Umbilical cord (tissue), 2 donors: ENCODE data around the gene FARSA. TPM values are rescaled to one million over a fixed set of nuclear protein-coding genes. Genes with fewer than 3 reads are reported as not detected.
A peak's percentile ranks its signal among the peaks of the same experiment; 100 is the strongest.
"Not testable (repeated sequence)": the region's sequence is repeated elsewhere in the genome, so short reads cannot be mapped to it uniquely, and the experiment has no call there.

Experiments
- DNase-seq: peaks from one replicate; pipeline ENCODE4 v3.0.0-alpha.2; 2015; ENCODE audit warnings: low spot score
- total RNA-seq: library from RNA; depleted of rRNA; stranded (reverse); fragments of >200 nt; gene quantifications from one replicate; pipeline ENCODE4 v1.2.3, GENCODE V29; 2014; ENCODE audit warnings: low replicate concordance; ENCODE audit not compliant: insufficient read depth

The FARSA gene
- total RNA-seq = 40.0 TPM

DNA sequence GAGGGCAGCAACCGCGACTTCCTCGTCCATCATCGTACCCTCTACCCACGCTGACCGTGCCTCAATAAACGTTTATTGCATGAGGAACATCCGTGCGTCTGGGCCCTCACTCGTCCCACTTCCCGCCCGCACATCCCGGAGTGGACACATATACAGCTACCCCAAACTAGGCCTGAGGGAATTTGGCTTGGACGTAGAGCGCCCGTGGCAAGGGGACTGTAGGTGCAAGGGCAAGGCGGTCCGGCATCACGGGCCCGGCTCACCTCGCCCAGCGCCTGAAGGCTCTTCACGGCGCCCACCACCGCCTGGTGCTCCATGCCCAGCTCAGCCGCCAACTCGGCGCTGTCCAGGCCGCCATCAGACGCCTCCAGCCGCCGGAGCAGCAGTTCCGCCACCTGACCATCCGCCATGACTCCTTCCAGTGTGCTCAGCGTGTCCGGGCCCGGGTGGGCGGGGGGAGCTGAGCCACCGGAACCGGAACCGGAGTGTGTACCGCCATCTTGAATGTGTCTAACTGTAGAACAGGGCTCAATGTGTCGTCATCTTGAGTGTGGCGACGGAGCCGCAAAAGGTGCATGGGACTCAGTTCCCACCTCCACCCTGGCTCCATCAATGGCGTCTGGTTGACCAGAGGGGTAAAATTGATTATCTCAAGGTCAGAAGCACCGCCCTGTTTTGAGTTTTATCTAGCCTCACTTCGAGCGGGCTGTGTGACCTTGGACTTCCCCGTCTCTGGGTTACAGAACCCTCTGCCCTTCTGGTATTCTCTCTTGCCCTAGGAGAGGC lies at the start of gene FARSA:
Gene FARSA (minus strand): TSS at position 425 of the 786 bp plus-strand sequence. CDS start 15 bp downstream, at position 410.
- DNase-seq = peak; percentile 96

DNA sequence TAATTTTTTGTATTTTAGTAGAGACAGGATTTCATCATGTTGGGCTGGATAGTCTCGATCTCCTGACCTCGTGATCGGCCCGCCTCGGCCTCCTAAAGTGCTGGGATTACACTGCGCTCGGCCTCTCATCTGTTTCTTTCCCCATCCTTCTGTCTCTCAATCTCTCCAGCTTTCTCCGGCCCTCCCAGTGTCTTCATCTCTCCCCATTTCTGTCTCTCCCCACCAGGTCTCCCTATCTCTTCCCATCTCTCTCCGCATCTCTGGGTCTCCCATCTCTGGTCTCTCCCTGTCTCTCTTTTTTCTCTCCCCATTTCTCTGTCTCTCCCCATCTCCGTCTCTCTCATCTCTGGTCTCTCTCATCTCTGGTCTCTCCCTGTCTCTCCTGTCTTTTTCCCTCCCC lies 49.6 kb upstream of the FARSA start:
- no peak for DNase-seq

DNA sequence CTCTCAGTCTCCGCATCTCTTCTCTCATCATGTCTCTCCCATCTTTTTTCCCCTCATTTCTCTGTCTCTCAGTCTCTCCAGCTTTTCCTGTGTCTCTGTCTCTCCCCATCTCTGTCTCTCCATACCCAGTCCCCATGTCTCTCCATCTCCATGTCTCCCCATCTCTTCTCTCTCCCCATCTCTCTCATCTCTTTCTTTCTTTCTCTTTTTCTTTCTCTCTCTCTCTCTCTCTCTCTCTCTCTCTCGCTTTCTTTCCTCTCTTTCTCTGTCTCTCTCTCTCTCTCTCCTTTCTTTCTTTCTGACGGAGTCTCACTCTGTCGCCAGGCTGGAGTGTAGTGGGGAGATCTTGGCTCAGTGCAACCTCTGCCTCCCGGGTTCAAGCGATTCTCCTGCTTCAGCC lies 49.1 kb upstream of the FARSA start:
- no peak for DNase-seq

DNA sequence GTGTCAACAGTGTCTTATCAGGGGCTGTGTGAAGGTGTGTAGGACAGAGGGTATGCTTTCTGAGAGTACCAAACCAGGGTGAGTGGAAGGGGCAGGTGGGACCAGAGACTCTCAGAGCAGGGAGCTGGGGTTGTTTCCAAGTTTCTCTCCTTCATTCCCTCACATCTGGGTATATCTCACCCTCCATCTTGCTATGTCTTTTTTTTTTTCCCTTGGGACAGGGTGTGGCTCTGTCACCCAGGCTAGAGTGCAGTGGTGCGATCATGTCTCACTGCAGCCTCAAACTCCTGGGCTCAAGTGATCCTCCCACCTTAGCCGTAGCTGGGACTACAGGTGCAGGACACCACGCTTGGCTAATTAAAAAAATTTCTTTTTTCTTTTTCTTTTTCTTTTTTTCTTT lies 46.5 kb upstream of the FARSA start:
- no peak for DNase-seq

DNA sequence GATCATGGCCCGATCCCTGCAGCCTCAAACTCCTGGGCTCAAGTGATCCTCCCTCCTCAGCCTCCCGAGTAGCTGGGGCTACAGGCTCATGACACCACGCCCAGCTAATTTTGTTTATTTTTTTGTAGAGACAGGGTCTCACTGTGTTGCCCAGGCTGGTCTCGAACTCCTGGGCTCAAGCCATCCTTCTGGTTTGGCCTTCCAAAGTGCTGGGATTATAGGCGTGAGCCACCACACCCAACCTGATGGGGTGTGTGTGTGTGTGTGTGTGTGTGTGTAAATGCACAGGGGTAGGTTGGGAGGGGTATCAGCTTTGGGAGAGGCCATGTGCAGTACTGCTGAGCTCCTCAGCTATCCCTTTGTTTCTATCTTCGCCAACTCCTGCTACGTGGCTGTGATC lies 42.6 kb upstream of the FARSA start:
- DNase-seq = not testable (repeated sequence)

DNA sequence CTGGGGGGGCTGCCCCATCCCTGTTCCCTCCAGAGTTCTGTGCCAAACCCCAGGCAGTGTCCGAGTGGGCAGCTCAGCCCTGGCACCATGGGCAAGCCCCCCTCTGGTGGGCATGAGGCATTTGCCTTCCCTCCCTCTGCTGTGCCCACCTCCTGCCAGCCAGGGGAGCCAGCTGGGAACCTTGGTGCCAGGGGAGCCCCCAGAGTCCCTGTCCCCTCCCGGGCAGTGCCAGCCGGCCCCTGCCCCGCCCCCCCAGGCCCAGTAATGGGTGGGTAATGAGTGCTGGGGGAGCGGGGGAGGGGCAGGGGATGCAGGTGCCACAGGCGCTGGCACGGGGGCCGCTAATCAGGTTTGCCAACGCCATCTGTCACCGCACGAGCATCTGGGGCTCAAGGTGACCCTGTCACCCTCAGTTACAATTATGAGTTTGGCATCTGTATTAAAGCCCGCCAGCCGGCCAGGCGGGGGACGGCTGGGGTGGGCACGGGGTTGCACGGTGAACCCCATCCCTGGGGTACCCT lies 41.8 kb upstream of the FARSA start:
- no peak for DNase-seq

DNA sequence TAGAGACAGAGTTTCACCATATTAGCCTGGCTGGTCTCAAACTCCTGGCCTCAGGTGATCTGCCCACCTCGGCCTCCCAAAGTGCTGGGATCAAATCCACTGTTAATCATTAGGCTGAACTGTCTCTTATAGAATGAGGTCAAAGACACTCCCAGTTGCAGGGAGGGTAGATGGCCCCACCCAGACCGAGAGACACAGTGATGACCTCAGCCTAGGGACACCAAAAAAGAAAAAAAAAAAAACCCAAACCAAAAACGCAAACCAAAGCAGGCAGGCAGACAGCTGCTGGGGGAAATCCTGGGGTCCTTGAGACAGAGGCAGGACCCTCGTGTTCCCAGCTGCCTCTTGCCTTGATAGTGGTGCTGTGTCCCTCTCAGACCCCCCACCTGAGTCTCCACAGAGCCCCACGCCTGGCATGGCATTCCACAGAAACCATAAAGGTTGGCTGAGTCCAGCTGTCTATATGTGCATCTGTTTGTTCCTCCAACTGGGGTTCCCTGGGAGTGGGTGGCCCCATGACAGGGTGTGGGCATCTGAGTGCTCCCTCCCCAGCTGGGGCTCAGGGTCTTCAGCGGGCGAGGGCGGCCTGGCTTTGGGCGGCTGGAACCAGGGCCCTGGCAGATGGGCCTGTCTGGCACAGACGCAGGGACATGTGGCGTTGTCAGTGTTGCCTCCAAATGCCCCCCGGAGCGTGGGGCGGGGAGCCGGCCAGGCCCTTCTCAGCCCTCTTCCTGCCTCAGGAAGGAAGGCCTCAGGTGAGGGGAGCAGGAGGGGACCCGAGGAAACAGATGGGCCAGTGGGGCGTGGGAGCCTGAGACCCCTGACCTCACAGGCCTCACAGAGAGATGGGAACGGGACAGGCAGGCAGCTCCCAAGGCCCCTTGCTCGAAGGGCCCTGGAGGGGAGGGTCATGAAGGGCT lies 41.0 kb upstream of the FARSA start:
- DNase-seq = no peak

DNA sequence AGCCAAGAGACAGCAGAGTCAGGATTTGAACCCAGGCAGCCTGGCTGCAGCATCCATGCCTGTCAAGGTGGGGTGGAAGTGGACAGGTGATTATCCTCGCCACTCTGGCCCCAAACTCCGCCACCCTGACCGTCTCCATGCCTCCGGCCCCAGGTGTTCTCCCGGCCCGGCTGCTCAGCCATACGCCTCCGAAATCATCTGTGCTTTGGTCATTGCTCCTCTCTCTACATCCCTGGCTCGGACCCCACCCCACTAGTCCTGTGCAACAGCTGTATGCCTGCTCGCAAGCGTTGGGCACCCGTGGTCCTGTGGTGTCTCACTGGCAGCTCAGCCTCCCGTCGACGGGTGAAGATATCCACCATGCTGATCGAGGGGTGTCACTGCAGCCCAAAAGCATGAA lies 39.7 kb upstream of the FARSA start:
- no peak for DNase-seq

DNA sequence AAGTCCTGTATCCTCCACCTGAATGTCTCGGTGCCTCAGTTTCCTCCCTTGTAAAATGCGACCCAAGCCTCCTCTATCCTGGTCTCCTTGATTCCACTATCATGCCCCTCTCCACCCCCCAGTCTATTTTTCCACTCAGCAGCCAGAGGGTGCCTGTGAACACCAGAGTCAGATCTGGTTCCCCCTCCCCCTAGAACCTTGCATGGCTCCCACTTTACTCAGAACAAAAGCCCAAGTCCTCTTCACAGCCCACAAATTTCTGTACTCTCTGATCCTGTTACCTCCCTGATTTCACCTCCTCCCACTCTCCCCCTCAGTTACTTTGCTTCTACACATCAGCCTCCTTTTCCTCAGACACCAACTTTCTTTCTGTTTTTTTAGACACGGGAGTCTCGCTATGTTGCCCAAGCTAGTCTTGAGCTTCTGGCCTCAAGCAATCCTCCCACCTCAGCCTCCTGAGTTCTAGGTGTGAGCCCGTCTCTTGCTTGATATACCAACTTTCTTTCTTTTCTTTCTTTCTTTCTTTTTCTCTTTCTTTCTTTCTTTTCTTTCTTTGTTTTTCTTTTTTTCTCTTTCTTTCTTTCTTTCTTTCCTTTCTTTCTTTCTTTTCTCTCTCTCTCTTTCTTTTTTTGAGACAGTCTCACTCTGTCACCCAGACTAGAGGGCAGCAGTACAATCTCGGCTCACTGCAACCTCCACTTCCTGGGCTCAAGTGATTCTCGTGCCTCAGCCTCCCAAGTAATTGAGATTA lies 36.7 kb upstream of the FARSA start:
- DNase-seq = no peak

DNA sequence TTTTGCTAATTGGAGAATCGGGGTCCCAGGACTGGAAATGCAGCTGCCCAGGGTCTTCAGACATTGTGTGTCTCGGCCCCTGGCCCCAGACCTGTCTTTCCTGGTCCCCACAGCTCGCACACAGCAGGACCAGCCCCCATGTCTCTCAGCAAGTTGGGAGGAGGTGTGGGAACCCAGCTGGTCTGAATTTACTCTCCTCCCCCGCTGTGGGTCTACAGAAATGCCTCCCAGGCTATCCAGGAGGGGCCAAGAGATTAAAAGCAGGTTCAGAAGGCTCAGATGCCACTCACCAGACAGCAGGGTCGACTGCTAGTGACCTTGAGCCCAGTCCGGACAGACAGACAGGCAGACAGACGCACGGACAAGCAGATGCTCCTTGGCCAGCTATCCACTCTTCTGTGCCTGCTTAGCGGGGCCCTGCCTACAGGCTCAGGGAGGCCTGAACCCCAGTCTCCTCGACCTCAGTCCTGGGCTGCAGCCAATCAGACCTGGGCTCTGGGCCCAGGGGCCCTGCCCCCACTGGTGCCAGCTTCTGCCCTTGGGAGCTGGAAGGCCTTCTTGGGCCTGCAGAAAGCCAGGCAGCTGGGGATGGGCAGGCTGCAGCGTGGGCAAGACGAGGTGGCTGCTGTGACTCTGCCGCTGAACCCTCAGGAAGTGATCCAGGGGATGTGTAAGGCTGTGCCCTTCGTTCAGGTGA lies 35.9 kb upstream of the FARSA start, which contains the start of gene DAND5:
Gene DAND5 (plus strand): TSS at position 285 of the 697 bp plus-strand sequence. CDS start 85 bp downstream, at position 370.
- no peak for DNase-seq

DNA sequence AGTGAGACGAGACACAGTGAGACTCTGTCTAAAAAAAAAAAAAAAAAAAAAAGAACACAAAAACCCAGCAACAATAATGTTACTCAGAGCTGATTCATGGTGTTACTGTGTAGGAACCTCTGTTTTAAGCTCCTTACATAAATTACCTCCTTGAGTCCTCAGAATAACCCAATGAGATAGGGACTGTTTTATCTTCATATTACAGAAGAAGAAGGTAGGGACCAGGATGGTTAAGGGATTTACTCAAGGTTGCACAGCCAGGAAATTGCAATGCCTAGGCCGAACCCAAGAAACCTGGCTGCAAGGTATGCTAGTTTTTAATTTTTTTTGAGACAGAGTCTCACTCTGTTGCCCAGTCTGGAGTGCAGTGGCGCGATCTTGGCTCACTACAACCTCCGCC lies 34.4 kb upstream of the FARSA start:
- no peak for DNase-seq

DNA sequence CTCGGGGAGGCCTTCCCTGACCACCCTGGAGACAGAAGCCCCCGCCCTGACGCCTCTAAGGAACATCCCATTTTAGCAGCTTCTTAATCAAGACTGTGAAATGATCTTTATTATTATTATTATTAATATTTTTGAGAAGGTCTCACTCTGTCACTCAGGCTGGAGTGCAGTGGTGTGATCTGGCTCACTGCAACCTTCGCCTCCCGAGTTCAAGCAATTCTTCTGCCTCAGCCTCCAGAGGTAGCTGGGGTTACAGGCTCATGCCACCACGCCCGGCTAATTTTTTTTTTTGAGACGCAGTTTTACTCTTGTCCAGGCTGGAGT lies 32.3 kb upstream of the FARSA start:
- DNase-seq = no peak

DNA sequence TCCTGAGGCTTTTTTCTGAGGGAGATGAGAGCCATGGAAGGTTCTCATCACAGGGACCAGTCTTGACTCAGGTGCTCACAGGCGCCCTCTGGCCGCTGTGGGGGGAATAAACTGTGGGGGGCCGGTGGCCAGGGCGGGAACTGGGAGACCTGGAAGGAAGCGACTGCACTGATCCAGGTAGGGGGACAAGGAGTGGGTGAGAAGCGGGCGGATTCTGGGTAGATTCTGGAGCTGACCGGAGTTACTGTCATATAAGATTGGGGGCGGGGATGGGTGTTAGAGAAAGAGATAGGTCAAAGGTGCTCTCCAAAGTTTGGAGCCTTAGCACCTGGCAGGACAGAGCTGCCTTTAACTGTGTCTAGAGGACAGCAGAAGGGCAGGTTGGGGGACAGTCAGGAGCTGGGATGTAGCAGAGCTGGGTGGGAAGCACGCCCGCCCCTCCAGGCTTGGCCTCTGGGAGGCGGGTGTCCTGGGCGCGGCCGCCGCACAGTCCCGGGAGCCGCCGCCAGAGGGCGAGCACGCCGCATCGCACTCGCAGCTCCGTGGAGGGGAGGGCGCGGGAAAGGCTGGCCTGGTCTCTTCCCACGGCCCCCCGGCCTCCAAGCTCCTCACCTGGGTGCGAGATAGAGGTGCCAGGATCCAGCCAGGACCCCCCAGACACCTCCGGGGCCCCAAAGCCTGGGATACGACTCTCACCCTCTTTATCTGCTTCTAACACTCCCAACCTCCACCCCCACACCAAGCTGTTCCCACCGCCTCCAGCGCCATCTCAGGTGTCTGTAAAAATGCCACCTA lies 31.7 kb upstream of the FARSA start:
- peak; percentile 70 for DNase-seq

DNA sequence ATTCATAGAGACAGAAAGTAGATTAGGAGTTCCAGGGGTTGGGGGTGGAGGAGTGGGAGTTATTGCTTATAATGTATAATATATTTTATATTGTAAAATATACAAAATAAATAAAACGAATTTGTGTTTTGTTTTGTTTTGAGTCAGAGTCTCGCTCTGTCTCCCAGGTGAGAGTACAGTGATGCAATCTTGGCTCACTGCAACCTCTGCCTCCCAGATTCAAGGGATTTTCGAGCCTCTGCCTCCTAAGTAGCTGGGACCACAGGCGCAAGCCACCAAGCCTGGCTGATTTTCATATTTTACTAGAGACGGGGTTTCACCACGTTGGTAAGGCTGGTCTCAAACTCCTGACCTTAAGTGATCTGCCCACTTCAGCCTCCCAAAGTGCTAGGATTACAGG lies 26.0 kb upstream of the FARSA start:
- no peak for DNase-seq

DNA sequence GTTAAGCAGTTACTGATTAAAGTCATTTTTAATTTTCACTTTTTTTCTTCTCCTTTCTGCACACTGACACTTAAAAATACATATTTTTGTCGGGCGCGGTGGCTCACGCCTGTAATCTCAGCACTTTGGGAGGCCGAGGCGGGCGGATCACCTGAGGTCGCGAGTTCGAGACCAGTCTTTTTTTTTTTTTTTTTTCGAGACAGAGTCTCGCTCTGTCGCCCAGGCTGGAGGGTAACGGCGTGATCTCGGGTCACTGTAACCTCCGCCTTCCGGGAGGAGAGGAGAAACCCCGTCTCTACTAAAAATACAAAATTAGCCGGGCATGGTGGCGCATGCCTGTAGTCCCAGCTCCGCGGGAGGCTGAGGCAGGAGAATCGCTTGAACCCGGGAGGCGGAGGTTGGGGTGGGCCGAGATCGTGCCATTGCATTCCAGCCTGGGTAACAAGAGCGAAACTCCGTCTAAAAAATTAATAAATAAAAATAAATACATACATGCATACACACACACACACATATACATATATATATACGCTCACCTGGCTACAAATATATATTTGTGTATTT lies 24.0 kb upstream of the FARSA start:
- DNase-seq = not testable (repeated sequence)

DNA sequence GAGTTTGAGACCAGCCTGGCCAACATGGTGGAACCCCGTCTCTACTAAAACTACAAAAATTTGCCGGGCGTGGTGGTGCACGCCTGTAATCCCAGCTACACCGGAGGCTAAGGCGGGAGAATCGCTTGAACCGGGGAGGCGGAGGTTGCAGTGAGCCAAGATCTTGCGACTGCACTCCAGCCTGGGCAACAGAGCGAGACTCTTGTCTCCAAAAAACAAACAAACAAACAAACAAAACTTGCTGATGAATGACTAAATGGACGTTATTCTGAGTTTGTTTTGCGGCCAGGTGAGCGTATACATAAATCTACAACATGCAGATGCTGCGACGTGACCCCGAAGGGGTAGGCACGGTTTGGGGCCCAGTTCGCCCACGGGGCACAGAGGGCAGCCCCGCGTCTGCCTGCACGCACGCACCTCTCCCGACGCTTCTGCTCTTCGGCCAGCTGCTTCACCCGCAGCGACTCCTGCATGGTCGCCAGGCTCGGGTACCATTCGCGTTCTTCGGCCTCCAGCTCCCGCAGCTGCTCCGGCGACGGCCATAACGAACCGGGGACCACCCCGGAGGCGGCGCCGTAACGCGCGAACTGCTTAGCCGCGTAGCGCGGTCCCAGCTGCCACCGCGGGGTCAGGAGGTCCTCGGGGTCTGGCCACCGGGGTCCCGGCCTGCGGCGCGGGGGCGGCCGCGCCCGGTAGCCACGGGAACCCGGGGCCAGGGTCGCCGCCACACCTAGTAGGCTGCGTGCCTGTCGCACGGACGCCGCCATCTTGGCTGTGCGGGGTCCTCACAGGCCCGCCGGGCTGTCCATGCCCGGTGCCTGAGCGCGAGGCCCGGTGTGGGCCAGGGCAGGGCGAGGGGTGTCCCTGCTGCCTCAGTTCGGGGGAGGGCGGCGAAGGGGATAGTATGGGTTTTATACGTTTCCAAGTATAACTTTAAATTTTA lies 23.2 kb upstream of the FARSA start, which contains the start of gene GADD45GIP1:
Gene GADD45GIP1 (minus strand): TSS at position 778 of the 943 bp plus-strand sequence. CDS start 11 bp downstream, at position 767.
- peak; percentile 83 for DNase-seq

DNA sequence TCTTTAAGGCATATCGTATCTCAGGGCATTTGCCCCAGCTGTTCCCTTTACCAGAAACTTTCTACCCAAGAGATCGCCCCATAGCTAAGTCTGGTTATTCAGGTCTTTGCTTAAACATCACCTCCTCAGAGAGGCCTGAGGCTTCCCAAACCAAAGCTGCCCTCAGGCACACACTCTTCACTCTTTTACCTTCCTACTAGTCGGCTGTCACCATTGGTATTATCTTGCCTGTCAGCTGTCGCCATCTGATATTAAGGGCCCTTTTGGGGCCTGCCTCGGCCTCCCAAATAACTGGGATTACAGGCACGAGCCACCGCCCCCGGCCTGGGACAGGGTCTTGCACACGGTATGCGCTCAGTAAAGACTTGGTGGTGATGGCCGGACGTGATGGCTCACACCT lies 22.5 kb upstream of the FARSA start:
- DNase-seq = no peak

DNA sequence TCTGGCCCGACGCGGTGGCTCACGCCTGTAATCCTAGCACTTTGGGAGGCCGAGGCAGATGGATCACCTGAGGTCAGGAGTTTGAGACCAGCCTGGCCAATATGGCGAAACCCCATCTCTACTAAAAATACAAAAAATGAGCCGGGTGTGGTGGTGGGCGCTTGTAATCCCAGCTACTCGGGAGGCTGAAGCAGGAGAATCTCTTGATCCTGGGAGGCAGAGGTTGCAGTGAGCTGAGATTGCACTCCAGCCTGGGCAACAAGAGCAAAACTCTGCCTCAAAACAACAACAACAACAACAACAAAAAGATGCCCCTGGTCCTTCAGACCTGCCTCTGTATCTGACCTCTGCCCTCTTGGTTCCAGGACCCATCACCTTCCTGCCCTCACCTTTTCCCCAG lies 22.1 kb upstream of the FARSA start:
- not testable (repeated sequence) for DNase-seq

DNA sequence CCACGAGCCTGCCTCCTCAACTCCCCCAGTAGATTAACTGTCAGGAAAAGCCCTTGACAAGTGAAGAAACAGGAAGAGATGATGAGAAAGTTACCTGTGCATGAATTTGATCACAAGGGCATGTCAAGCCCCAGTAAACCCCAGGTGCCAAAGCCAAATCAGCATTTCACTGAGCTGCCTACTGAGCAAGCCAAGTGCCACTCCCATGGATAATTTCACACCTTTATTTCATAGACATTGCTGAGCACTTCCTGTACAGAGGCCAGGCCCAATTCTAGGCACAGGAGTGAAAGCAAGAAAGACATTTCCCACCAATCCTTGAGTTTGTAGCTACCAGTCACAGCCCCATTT lies 21.1 kb upstream of the FARSA start:
- DNase-seq = no peak
